GM12873 (cell line): ENCODE measurements around the gene ETS1.

Source experiments
- CTCF ChIP-seq: IDR thresholded peaks from 2 replicates; pipeline ENCODE4 v1.5.1; 2012; ENCODE audit warnings: low read depth, mild to moderate bottlenecking, moderate library complexity, low read length, control low read depth; ENCODE audit not compliant: insufficient read depth; ENCODE audit errors: missing control alignments

ETS1 gene

GRCh38 chr11:128575174-128575960, 12.0 kb downstream of the ETS1 start:
- no peak for TF ChIP-seq CTCF

- no peak for TF ChIP-seq CTCF
Measured at GRCh38 chr11:128574576-128575011, 12.8 kb downstream of the ETS1 start.

GRCh38 chr11:128573638-128574037, 13.7 kb downstream of the ETS1 start:
- no peak for TF ChIP-seq CTCF

GRCh38 chr11:128572965-128573364, 14.4 kb downstream of the ETS1 start:
- no peak for TF ChIP-seq CTCF

- no peak for TF ChIP-seq CTCF
Measured at GRCh38 chr11:128570632-128571031, 16.7 kb downstream of the ETS1 start.

GRCh38 chr11:128569291-128569690, 18.1 kb downstream of the ETS1 start:
- TF ChIP-seq CTCF, result no peak

GRCh38 chr11:128568166-128568778, 19.1 kb downstream of the ETS1 start:
- no peak for TF ChIP-seq CTCF
